ENCODE results near the gene IL9R.

GRCh38 chrX:156005144-156005543, 7.6 kb downstream of the IL9R start:
- TF ChIP-seq CTCF (conservative IDR thresholded peaks at IDR 0.05; ENCODE audit: low read depth in 2 of 2) = no peak
- no peak for TF ChIP-seq NANOG (IDR thresholded peaks at IDR 0.05; ENCODE audit: borderline replicate concordance)
- no peak for TF ChIP-seq REST (IDR thresholded peaks at IDR 0.05; ENCODE audit: unreplicated experiment)
- TF ChIP-seq ETS1 (IDR thresholded peaks at IDR 0.05) = no peak

Data from GM23338 (cell line).